Measurements from ENCODE around the gene DGKB.

- TF ChIP-seq CTCF (IDR thresholded peaks at IDR 0.05) (no peak), POLR2A (IDR thresholded peaks at IDR 0.05) (no peak)
These were observed 613.9 kb downstream of the DGKB start for GRCh38 chr7:14288701-14289100.
